HG02973 (cell line): ENCODE data around the gene RPL35A.
"Not testable (repeated sequence)": the region's sequence is repeated elsewhere in the genome, so short reads cannot be mapped to it uniquely, and the experiment has no call there.

Experiments used
- ATAC-seq: cut with Tn5 transposase; IDR thresholded peaks from one replicate; pipeline ENCODE4 v1.9.1; 2021; ENCODE audit warnings: moderate library complexity; ENCODE audit not compliant: unreplicated experiment

Gene RPL35A

GRCh38 chr3:197949778-197950676, at the start of gene RPL35A:
RPL35A (plus strand) TSS chr3:197950190; CDS start chr3:197950968, 778 bp downstream.
- ATAC-seq = peak; percentile 86

DNA sequence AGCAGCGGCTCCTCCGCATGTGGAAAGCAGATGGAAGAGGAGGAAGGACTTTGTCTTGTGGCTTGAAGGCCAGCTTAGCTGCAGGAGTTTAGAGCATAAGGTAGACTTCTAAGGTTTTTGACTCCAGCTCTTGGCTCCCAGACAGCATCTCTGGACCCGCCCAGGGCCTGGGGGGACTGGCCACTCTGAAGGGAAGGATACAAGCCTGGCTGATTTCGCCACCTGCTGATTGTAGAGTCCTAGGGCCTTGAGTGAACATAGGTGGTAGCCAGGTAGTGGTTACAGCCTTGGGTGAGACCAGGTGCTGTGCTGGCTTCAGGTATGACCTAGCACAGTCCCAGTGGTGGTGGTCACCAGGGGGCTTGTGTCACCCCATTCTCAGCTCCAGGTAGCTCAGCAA, 48.4 kb upstream of the RPL35A start:
- no peak for ATAC-seq

DNA sequence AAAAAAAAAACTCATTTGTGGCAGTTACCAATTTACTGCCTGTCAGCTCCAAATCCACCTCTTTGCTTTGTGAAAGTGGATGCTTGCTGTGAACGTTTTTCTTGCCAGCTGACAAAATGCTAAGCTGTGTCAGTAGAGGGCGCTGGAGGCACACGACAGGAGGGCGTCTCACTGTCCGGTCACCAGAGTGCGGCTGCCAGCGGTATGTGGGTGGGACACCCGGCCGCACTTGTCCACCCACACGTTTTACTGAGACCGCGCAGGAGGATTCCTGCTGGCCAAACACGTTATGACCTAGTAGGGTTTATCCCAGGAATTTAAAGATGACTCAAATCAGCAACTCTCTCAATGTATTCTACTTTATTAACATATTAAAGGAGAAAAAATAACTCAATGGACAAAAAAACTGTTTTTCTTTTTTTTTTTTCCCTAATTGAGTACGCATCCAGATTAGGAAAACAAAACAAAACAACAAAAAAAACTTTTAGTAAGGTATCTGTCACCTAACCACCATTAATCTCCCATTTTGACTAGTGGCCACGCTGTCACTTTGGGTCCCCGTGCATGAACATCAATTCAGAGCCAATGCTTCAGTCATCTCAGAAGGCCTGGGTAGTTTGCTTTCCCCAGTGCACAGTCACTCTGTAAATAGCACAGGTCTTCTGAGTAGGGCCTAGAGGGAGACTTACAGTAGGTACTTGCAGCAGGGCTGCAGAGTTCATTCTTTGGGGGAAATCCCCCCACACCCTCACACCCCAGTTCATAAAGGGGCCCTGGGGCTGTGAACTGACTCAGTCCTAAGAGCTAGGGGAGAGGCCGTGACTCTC, 43.8 kb upstream of the RPL35A start:
- peak; percentile 89 for ATAC-seq

GRCh38 chr3:197906850-197907187, 43.2 kb upstream of the RPL35A start:
- ATAC-seq = no peak

- ATAC-seq = no peak
These were observed 42.8 kb upstream of the RPL35A start for GRCh38 chr3:197907196-197907595.

- ATAC-seq = not testable (repeated sequence)
These were observed 41.4 kb upstream of the RPL35A start for GRCh38 chr3:197908550-197908949.

DNA sequence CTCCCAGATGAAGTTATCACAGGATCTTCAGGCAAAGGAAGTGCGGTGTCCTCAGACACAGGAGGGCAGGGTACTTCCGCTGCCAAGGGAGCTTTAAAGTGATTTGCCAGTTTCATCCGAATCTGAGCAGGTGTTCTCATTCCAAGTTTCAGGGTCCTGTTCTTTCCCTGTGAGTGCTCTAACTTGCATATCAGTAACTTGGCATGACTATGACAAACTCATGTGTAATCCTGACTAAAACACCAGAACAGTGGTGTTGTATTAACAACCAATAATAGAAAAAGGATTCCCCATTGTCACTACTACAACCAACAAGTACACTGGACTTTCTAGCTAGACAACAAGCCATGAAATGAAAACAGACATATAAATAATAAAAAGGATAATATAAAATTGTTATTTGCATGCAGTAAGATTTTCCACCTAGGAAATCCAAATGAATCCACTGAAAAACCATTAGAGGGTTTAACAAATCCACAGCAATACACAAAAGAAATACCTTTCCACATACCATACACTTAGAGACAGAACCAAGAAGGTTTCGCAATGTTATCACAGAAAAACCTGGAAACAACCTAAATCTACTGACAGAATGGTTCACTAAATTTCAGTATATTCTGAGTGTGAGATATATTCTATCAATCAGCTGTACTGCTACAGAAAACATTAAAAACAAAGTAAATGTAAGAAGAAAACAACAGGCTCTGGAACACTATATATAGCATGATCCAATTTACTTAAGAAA, 40.9 kb upstream of the RPL35A start:
- ATAC-seq = no peak

GRCh38 chr3:197912741-197913476, 37.1 kb upstream of the RPL35A start:
- ATAC-seq = no peak

GRCh38 chr3:197913641-197914380, 36.2 kb upstream of the RPL35A start:
- ATAC-seq = no peak

- not testable (repeated sequence) for ATAC-seq
These were observed 28.3 kb upstream of the RPL35A start for GRCh38 chr3:197921429-197922275.

- no peak for ATAC-seq
These were observed 23.6 kb upstream of the RPL35A start for GRCh38 chr3:197926418-197926817.

GRCh38 chr3:197927578-197927977, 22.4 kb upstream of the RPL35A start:
- not testable (repeated sequence) for ATAC-seq

DNA sequence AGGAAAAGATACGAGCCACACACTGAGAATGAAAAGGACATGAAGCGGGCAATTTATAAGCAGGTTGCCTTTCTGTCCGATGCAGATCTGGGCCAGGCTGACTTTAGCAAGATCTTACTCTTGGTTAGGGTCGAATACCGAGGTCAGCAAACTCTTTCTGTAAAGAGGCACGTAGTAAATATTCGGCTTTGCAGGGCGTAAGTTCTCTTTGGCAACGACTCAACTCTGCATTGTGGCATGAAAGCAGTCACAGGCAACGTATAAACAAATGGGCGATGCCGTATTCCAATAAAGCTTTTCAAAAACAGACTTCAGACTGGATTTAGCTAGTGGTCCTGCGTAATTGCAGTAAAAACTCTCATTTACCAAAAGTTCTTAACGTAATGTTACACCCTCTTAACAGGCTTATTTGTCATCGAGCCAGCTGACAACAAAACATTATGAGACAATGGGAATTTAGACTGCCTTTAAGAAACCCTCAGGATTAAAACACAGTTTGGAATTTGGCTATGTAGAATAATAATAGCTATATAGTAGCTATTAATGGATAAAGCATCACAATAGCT, 13.1 kb upstream of the RPL35A start:
- no peak for ATAC-seq

DNA sequence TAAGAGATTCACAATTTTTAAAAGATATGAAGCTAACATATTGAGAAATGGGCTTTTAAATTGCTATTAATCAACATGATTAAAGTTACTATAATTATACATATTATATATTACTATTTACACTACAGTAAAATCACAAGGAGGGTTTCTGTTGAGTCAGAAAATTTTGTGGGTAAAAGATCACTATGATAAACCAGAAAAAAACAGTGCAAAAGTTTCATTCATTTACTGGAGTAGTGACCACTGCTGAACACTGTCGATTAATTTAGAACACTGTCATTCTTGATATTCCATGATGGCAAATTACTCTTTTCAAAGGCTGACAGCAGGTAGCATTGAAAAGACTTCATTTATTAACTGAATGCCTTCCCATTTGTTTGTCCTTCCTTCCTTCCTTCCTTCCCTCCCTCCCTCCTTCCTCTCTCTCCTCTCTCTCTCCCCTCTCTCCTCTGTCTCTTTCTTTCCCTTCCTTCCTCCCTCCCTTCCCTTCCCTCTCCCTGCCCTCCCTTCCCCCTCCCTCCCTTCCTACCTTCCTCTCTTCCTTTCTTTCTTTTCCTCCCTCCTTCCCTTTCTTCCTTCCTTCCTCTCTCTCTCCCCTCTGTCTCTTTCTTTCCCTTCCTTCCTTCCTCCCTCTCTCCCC, 9.1 kb upstream of the RPL35A start:
- ATAC-seq = no peak

DNA sequence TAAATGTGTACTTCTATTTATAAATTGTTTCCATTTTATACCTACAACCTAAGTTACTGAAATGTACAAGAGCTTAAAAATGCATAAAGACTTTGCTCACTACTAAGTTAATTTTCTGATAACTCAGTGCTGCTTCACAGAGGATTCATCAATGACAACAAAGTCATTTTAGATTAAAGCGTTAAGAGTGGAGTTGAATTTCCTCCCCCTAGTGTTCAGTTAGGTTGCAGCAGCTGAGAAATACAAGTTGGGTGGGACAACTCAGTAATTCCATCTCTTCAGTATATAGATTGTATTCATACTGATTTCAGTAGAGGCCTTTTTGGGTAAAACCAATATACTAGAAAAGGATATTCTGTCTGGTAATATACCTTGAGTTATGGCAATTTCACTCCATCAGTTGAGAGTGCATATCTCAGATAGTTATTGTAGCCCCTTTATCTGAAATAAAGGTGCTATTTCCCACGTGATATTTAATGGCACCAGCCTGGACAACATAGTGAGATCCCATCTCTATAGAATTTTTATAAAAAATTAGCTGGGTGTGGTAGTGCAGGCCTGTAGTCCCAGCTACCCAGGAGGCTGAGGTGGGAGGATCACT, 6.9 kb upstream of the RPL35A start:
- ATAC-seq = no peak

- ATAC-seq = no peak
These were observed 706 bp upstream of the RPL35A start for GRCh38 chr3:197949191-197949777.

DNA sequence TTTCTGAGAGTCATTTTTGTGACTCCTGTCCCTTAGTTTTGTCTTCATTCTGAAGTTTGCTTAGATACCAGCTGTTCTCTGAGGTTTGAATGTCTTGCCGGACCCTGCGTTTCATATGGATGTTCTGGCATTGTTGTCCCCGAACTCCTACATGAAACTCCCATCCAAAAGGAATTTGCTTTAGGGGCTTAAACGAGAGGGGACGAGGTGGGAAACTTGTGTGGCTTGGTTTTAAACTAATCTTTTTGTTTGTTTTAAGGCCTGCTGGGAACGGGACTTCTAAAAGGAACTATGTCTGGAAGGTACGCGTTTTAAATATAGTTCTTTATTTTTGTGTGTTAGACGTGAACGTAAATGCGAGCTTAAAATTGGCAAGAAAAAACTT, 679 bp downstream of the RPL35A start:
- ATAC-seq = no peak
